ENCODE measurements around the gene ALDH16A1. TPM values are rescaled to one million over a fixed set of nuclear protein-coding genes. Genes with fewer than 3 reads are reported as not detected.
A peak's percentile ranks its signal among the peaks of the same experiment; 100 is the strongest.

Gene ALDH16A1
- polyA plus RNA-seq = 27.5 TPM
- long read RNA-seq, donor 1, transcript ALDH16A1-201 (17 exons, 3,153 nt) = major isoform, 6 of 6 reads
- long read RNA-seq, donor 1, partial matches to known transcripts = 0 of 6 reads
- long read RNA-seq, donor 1, other reads (novel, unspliced or antisense) = 0 of 6 reads
- long read RNA-seq, donor 2, partial matches to known transcripts = 0 of 3 reads
- long read RNA-seq, donor 2, other reads (novel, unspliced or antisense) = 0 of 3 reads
- long read RNA-seq, donor 3, transcript ALDH16A1-201 (17 exons, 3,153 nt) = major isoform, 5 of 7 reads
- long read RNA-seq, donor 3, partial matches to known transcripts = 0 of 7 reads
- long read RNA-seq, donor 3, other reads (novel, unspliced or antisense) = 0 of 7 reads
- long read RNA-seq, donor 4 = 0 reads
- long read RNA-seq, donor 5, transcript ALDH16A1-201 (17 exons, 3,153 nt) = major isoform, 6 of 7 reads
- long read RNA-seq, donor 5, partial matches to known transcripts = 0 of 7 reads
- long read RNA-seq, donor 5, other reads (novel, unspliced or antisense) = 0 of 7 reads
- long read RNA-seq, donor 6, partial matches to known transcripts = 0 of 5 reads
- long read RNA-seq, donor 6, other reads (novel, unspliced or antisense) = 0 of 5 reads
- long read RNA-seq, donor 7, partial matches to known transcripts = 0 of 1 reads
- long read RNA-seq, donor 7, other reads (novel, unspliced or antisense) = 0 of 1 reads
- long read RNA-seq, donor 8, transcript ALDH16A1-201 (17 exons, 3,153 nt) = major isoform, 5 of 6 reads
- long read RNA-seq, donor 8, partial matches to known transcripts = 0 of 6 reads
- long read RNA-seq, donor 8, other reads (novel, unspliced or antisense) = 0 of 6 reads
- long read RNA-seq, donor 9, partial matches to known transcripts = 0 of 3 reads
- long read RNA-seq, donor 9, other reads (novel, unspliced or antisense) = 0 of 3 reads
- long read RNA-seq, donor 10, partial matches to known transcripts = 12 of 15 reads
- long read RNA-seq, donor 10, other reads (novel, unspliced or antisense) = 0 of 15 reads
- long read RNA-seq, donor 11, transcript ALDH16A1-201 (17 exons, 3,153 nt) = major isoform, 6 of 8 reads
- long read RNA-seq, donor 11, partial matches to known transcripts = 0 of 8 reads
- long read RNA-seq, donor 11, other reads (novel, unspliced or antisense) = 0 of 8 reads

GRCh38 chr19:49453013-49453756 lies at the start of gene ALDH16A1:
Gene ALDH16A1 (plus strand): TSS chr19:49453225. CDS start chr19:49453332, 107 bp downstream.
- WGBS (ENCODE audit: insufficient coverage, low lambda C conversion rate) = no CpG with 5 or more reads among the region's 66 CpGs
- peak within 1 kb of the TSS; percentile 66 for H3K4me3 ChIP-seq (ENCODE audit: low read length)
- peaks cover 8% of the 10 kb centered on the region for H3K36me3 ChIP-seq (ENCODE audit: control insufficient read depth, insufficient read depth, low read length)
- H3K4me1 ChIP-seq (ENCODE audit: control insufficient read depth, insufficient read depth, low read length) = peaks cover 9% of the 10 kb centered on the region
- H3K9me3 ChIP-seq (ENCODE audit: control insufficient read depth, low read depth, low read length) = peaks cover 2% of the 10 kb centered on the region
- no peaks in the 10 kb centered on the region for H3K27me3 ChIP-seq (ENCODE audit: control insufficient read depth, insufficient read depth, low read length)
- DNase-seq = peak; percentile 98 to 99
- peak within 1 kb of the TSS; percentile 88 for H3K27ac ChIP-seq (ENCODE audit: low read length)

GRCh38 chr19:49403404-49404187 lies 49.4 kb upstream of the ALDH16A1 start:
- DNase-seq = no peak
- H3K27ac ChIP-seq (ENCODE audit: low read length) = no peak overlapping the region
- H3K36me3 ChIP-seq (ENCODE audit: control insufficient read depth, insufficient read depth, low read length) = no peaks in the 10 kb centered on the region
- no peaks in the 10 kb centered on the region for H3K4me1 ChIP-seq (ENCODE audit: control insufficient read depth, insufficient read depth, low read length)
- H3K9me3 ChIP-seq (ENCODE audit: control insufficient read depth, low read depth, low read length) = no peaks in the 10 kb centered on the region
- H3K4me3 ChIP-seq (ENCODE audit: low read length) = no peak overlapping the region
- peaks cover 6% of the 10 kb centered on the region for H3K27me3 ChIP-seq (ENCODE audit: control insufficient read depth, insufficient read depth, low read length)
- no CpG with 5 or more reads among the region's 7 CpGs for WGBS (ENCODE audit: insufficient coverage, low lambda C conversion rate)

GRCh38 chr19:49407079-49407478 lies 45.9 kb upstream of the ALDH16A1 start:
- DNase-seq = no peak
- H3K27me3 ChIP-seq (ENCODE audit: control insufficient read depth, insufficient read depth, low read length) = peaks cover 9% of the 10 kb centered on the region
- no CpG with 5 or more reads among the region's 7 CpGs for WGBS (ENCODE audit: insufficient coverage, low lambda C conversion rate)
- H3K36me3 ChIP-seq (ENCODE audit: control insufficient read depth, insufficient read depth, low read length) = no peaks in the 10 kb centered on the region
- H3K9me3 ChIP-seq (ENCODE audit: control insufficient read depth, low read depth, low read length) = no peaks in the 10 kb centered on the region
- no peaks in the 10 kb centered on the region for H3K4me1 ChIP-seq (ENCODE audit: control insufficient read depth, insufficient read depth, low read length)
- H3K4me3 ChIP-seq (ENCODE audit: low read length) = no peak overlapping the region
- no peak overlapping the region for H3K27ac ChIP-seq (ENCODE audit: low read length)

GRCh38 chr19:49407482-49408015 lies 45.5 kb upstream of the ALDH16A1 start:
- Histone ChIP-seq H3K27ac (ENCODE audit: low read length) (no peak overlapping the region), H3K27me3 (ENCODE audit: control insufficient read depth, insufficient read depth, low read length) (peaks cover 9% of the 10 kb centered on the region), H3K4me1 (ENCODE audit: control insufficient read depth, insufficient read depth, low read length) (no peaks in the 10 kb centered on the region), H3K36me3 (ENCODE audit: control insufficient read depth, insufficient read depth, low read length) (no peaks in the 10 kb centered on the region), H3K4me3 (ENCODE audit: low read length) (no peak overlapping the region), H3K9me3 (ENCODE audit: control insufficient read depth, low read depth, low read length) (no peaks in the 10 kb centered on the region)
- 67% methylated on average over 1 of the region's 16 CpGs for whole genome bisulfite sequencing (ENCODE audit: insufficient coverage, low lambda C conversion rate)
- DNase-seq = no peak

GRCh38 chr19:49408816-49409440 lies 44.1 kb upstream of the ALDH16A1 start:
- no peaks in the 10 kb centered on the region for H3K9me3 ChIP-seq (ENCODE audit: control insufficient read depth, low read depth, low read length)
- H3K27ac ChIP-seq (ENCODE audit: low read length) = no peak overlapping the region
- no peak overlapping the region for H3K4me3 ChIP-seq (ENCODE audit: low read length)
- no peak for DNase-seq
- peaks cover 3% of the 10 kb centered on the region for H3K4me1 ChIP-seq (ENCODE audit: control insufficient read depth, insufficient read depth, low read length)
- no CpG with 5 or more reads among the region's 8 CpGs for WGBS (ENCODE audit: insufficient coverage, low lambda C conversion rate)
- H3K36me3 ChIP-seq (ENCODE audit: control insufficient read depth, insufficient read depth, low read length) = no peaks in the 10 kb centered on the region
- peaks cover 9% of the 10 kb centered on the region for H3K27me3 ChIP-seq (ENCODE audit: control insufficient read depth, insufficient read depth, low read length)

GRCh38 chr19:49409441-49410029 lies 43.5 kb upstream of the ALDH16A1 start:
- H3K27ac ChIP-seq (ENCODE audit: low read length) = no peak overlapping the region
- no peak overlapping the region for H3K4me3 ChIP-seq (ENCODE audit: low read length)
- no peaks in the 10 kb centered on the region for H3K9me3 ChIP-seq (ENCODE audit: control insufficient read depth, low read depth, low read length)
- peaks cover 3% of the 10 kb centered on the region for H3K4me1 ChIP-seq (ENCODE audit: control insufficient read depth, insufficient read depth, low read length)
- peaks cover 7% of the 10 kb centered on the region for H3K27me3 ChIP-seq (ENCODE audit: control insufficient read depth, insufficient read depth, low read length)
- 83% methylated on average over 2 of the region's 5 CpGs for WGBS (ENCODE audit: insufficient coverage, low lambda C conversion rate)
- H3K36me3 ChIP-seq (ENCODE audit: control insufficient read depth, insufficient read depth, low read length) = no peaks in the 10 kb centered on the region
- DNase-seq = no peak

GRCh38 chr19:49411681-49412326 lies 41.2 kb upstream of the ALDH16A1 start:
- Histone ChIP-seq H3K36me3 (ENCODE audit: control insufficient read depth, insufficient read depth, low read length) (no peaks in the 10 kb centered on the region), H3K27ac (ENCODE audit: low read length) (no peak overlapping the region), H3K4me3 (ENCODE audit: low read length) (no peak overlapping the region), H3K4me1 (ENCODE audit: control insufficient read depth, insufficient read depth, low read length) (peaks cover 3% of the 10 kb centered on the region), H3K27me3 (ENCODE audit: control insufficient read depth, insufficient read depth, low read length) (peaks cover 16% of the 10 kb centered on the region), H3K9me3 (ENCODE audit: control insufficient read depth, low read depth, low read length) (no peaks in the 10 kb centered on the region)
- WGBS (ENCODE audit: insufficient coverage, low lambda C conversion rate) = no CpG with 5 or more reads among the region's 3 CpGs
- DNase-seq = no peak

GRCh38 chr19:49413348-49413747 lies 39.7 kb upstream of the ALDH16A1 start:
- Histone ChIP-seq H3K27me3 (ENCODE audit: control insufficient read depth, insufficient read depth, low read length) (peaks cover 29% of the 10 kb centered on the region), H3K4me3 (ENCODE audit: low read length) (no peak overlapping the region), H3K36me3 (ENCODE audit: control insufficient read depth, insufficient read depth, low read length) (no peaks in the 10 kb centered on the region), H3K4me1 (ENCODE audit: control insufficient read depth, insufficient read depth, low read length) (peaks cover 3% of the 10 kb centered on the region), H3K27ac (ENCODE audit: low read length) (peak overlapping the region; percentile 23), H3K9me3 (ENCODE audit: control insufficient read depth, low read depth, low read length) (no peaks in the 10 kb centered on the region)
- peak; percentile 55 to 62 for DNase-seq
- WGBS (ENCODE audit: insufficient coverage, low lambda C conversion rate) = no CpG with 5 or more reads among the region's 9 CpGs
